HepG2 (cell line): Measurements from ENCODE around the gene RPL41. TPM values are rescaled to one million over a fixed set of nuclear protein-coding genes. Genes with fewer than 3 reads are reported as not detected.

Experiments used
- CSRNP1 ChIP-seq: sonication (generic); formaldehyde crosslinking; IDR thresholded peaks from 2 replicates; pipeline ENCODE4 v1.8.1; 2023; ENCODE audit warnings: mild to moderate bottlenecking, missing genetic modification reagents
- DMTF1 ChIP-seq: sonication (generic); formaldehyde crosslinking; IDR thresholded peaks from 2 replicates; pipeline ENCODE4 v1.4.0; 2020; ENCODE audit warnings: mild to moderate bottlenecking, missing genetic modification reagents
- HNRNPLL ChIP-seq: fragments of 200-400 bp; formaldehyde crosslinking; IDR thresholded peaks from 2 replicates; pipeline ENCODE4 v1.6.1; 2017; ENCODE audit warnings: mild to moderate bottlenecking, low read depth, low read length; ENCODE audit not compliant: poor library complexity, severe bottlenecking
- LBX2 ChIP-seq: sonication (generic); formaldehyde crosslinking; IDR thresholded peaks from 2 replicates; pipeline ENCODE4 v1.5.0; 2020; ENCODE audit warnings: missing genetic modification reagents, mild to moderate bottlenecking, borderline replicate concordance
- LRRFIP1 ChIP-seq: sonication (generic); formaldehyde crosslinking; conservative IDR thresholded peaks from 2 replicates; pipeline ENCODE4 v1.4.0; 2020; ENCODE audit warnings: missing genetic modification reagents
- MAZ ChIP-seq, 2 experiments: sonication (generic) in 1 of 2; formaldehyde crosslinking in 1 of 2; IDR thresholded peaks; 2 replicates each; pipeline versions ENCODE4 v1.5.0 to v1.6.1; 2012 to 2020; ENCODE audit warnings: low read depth in 2 of 2, mild to moderate bottlenecking in 2 of 2, borderline replicate concordance in 1 of 2, improper control_type of control experiment in 1 of 2, low read length in 1 of 2, missing genetic modification reagents in 1 of 2, moderate library complexity in 1 of 2
- MEIS2 ChIP-seq: sonication (generic); formaldehyde crosslinking; IDR thresholded peaks from 2 replicates; pipeline ENCODE4 v1.9.0; 2021; ENCODE audit warnings: mild to moderate bottlenecking, missing genetic modification reagents
- MYNN ChIP-seq: sonication (generic); formaldehyde crosslinking; IDR thresholded peaks from 2 replicates; pipeline ENCODE4 v1.4.0; 2020; ENCODE audit warnings: mild to moderate bottlenecking, low read depth, missing genetic modification reagents
- NCOR1 ChIP-seq: fragments of 200-600 bp; sonication (generic); IDR thresholded peaks from 2 replicates; pipeline ENCODE4 v1.7.0; 2017; ENCODE audit warnings: antibody characterized with exemption, low read length, borderline replicate concordance
- NKX3-1 ChIP-seq: sonication (generic); formaldehyde crosslinking; IDR thresholded peaks from 2 replicates; pipeline ENCODE4 v1.5.0; 2020; ENCODE audit warnings: missing genetic modification reagents
- NONO ChIP-seq, 2 experiments: fragments of 450-650 bp in 1 of 2; sonication (generic) in 1 of 2; formaldehyde crosslinking in 1 of 2; IDR thresholded peaks in 1 of 2; conservative IDR thresholded peaks in 1 of 2; 2 replicates each; pipeline versions ENCODE4 v1.6.1 to v1.8.0; 2017 to 2022; ENCODE audit warnings: mild to moderate bottlenecking in 1 of 2, missing genetic modification reagents in 1 of 2, moderate library complexity in 1 of 2
- TARDBP ChIP-seq: sonication (generic); formaldehyde crosslinking; IDR thresholded peaks from 2 replicates; pipeline ENCODE4 v1.8.0; 2022; ENCODE audit warnings: mild to moderate bottlenecking, missing genetic modification reagents
- ZBTB49 ChIP-seq: sonication (generic); formaldehyde crosslinking; IDR thresholded peaks from 2 replicates; pipeline ENCODE4 v1.4.0; 2020; ENCODE audit warnings: missing genetic modification reagents, borderline replicate concordance
- ZFP37 ChIP-seq: sonication (generic); formaldehyde crosslinking; IDR thresholded peaks from 2 replicates; pipeline ENCODE4 v1.4.0; 2020; ENCODE audit warnings: missing genetic modification reagents, borderline replicate concordance
- ZNF3 ChIP-seq: IDR thresholded peaks from 2 replicates; pipeline ENCODE4 v1.7.0; 2017; ENCODE audit warnings: inconsistent platforms
- polyA plus RNA-seq, 8 experiments: library from polyadenylated mRNA; depleted of rRNA in 3 of 8; stranded (reverse) in 7 of 8; unstranded in 1 of 8; fragments of >200 nt; fragmentation: Illumina TruSeq in 4 of 8; extraction: Trizol in 4 of 8; gene quantifications; 2 replicates each; pipeline versions ENCODE4 v1.2.1 to v1.2.3, GENCODE V29; 2011 to 2016; ENCODE audit warnings: low read depth in 4 of 8, missing spikeins in 1 of 8, mixed read lengths in 1 of 8; ENCODE audit not compliant: insufficient read depth in 1 of 8
- total RNA-seq, 5 experiments: library from RNA; depleted of rRNA; stranded (reverse); fragments of >200 nt; fragmentation: Illumina TruSeq; extraction: Trizol; gene quantifications; 2 replicates each; pipeline ENCODE4 v1.2.3, GENCODE V29; 2016; ENCODE audit warnings: low read depth in 1 of 5

RPL41 gene
- total and polyA plus RNA-seq, 2 of the 13 experiments (the other 11 are each of a cell fraction or from before 2014, with no cell fraction given), result 4,012 to 7,670 TPM

GRCh38 chr12:56079723-56080555, 36.5 kb upstream of the RPL41 start, which contains the start of gene ERBB3 (continued):
- TF ChIP-seq DMTF1 (CRISPR knock-in tag) (no peak), LBX2 (CRISPR knock-in tag) (no peak; the same call in 1 of the 2 replicates), NONO (IDR thresholded peaks at IDR 0.05) (no peak), NONO (CRISPR knock-in tag; conservative IDR thresholded peaks at IDR 0.05) (peak; percentile 79), ZFP37 (CRISPR knock-in tag) (no peak), MAZ (IDR thresholded peaks at IDR 0.05; ENCODE audit: borderline replicate concordance, low read depth, low read length) (peak; percentile 97), MAZ (CRISPR knock-in tag; IDR thresholded peaks at IDR 0.05; ENCODE audit: low read depth) (peak; percentile 97), MEIS2 (no peak; the same call in 1 of the 2 replicates), ZNF3 (no peak), LRRFIP1 (no peak), TARDBP (CRISPR knock-in tag) (peak; percentile 65; the same call in 1 of the 2 replicates), MYNN (CRISPR knock-in tag) (no peak), NCOR1 (no peak), NKX3-1 (CRISPR knock-in tag) (peak; percentile 83; the same call in 1 of the 2 replicates), ZBTB49 (CRISPR knock-in tag) (no peak), HNRNPLL (peak; percentile 57), CSRNP1 (peak; percentile 80)
